Upper lobe of left lung (tissue), 4 donors: Measurements from ENCODE around the gene AGAP1.

Experiments used
- EP300 ChIP-seq, 4 donors: sonication (generic); formaldehyde crosslinking; IDR thresholded peaks; one replicate each; pipeline ENCODE4 v1.5.1; 2017; ENCODE audit warnings: antibody characterized with exemption in 4 of 4, control low read depth in 2 of 4
- POLR2A ChIP-seq, 4 donors: fragments of 450-650 bp; IDR thresholded peaks; one replicate each; pipeline ENCODE4 v1.5.1; 2016 to 2017; ENCODE audit warnings: antibody characterized with exemption in 4 of 4, mild to moderate bottlenecking in 2 of 4
- POLR2AphosphoS5 ChIP-seq, 2 donors: sonication (generic); formaldehyde crosslinking; IDR thresholded peaks; one replicate each; pipeline ENCODE4 v1.5.1; 2017; ENCODE audit warnings: antibody characterized with exemption in 2 of 2
- TF ChIP-seq, protein P1 (sequence below), 6 experiments: fragments of 450-650 bp in 4 of 6; fragments of 200-600 bp in 2 of 6; sonication (generic) in 2 of 6; IDR thresholded peaks; one replicate each; pipeline ENCODE4 v1.5.1; 2016 to 2019; ENCODE audit warnings: antibody characterized with exemption in 6 of 6

DNA sequence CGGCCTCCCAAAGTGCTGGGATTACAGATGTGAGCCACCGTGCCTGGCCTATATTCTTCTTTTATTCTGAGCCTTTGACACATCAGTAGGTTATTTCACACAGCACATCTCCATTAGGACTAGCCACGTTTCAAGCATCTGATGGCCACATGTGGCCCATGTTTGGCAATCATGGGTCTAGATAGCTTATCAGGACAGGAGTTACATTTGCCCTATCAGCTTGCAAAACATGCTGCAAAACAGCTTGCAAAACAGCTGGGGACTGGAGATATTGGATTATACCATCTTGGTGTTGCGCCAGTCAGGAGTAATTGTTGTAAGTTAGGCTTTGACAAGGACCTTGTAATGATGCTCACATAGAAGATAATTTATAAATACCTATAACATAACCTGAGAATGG is 579.4 kb downstream of the AGAP1 start:
- TF ChIP-seq, protein P1, sequence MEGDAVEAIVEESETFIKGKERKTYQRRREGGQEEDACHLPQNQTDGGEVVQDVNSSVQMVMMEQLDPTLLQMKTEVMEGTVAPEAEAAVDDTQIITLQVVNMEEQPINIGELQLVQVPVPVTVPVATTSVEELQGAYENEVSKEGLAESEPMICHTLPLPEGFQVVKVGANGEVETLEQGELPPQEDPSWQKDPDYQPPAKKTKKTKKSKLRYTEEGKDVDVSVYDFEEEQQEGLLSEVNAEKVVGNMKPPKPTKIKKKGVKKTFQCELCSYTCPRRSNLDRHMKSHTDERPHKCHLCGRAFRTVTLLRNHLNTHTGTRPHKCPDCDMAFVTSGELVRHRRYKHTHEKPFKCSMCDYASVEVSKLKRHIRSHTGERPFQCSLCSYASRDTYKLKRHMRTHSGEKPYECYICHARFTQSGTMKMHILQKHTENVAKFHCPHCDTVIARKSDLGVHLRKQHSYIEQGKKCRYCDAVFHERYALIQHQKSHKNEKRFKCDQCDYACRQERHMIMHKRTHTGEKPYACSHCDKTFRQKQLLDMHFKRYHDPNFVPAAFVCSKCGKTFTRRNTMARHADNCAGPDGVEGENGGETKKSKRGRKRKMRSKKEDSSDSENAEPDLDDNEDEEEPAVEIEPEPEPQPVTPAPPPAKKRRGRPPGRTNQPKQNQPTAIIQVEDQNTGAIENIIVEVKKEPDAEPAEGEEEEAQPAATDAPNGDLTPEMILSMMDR (IDR thresholded peaks at IDR 0.05): no peak
- TF ChIP-seq EP300 (IDR thresholded peaks at IDR 0.05) (no peak), POLR2A (IDR thresholded peaks at IDR 0.05) (no peak), POLR2AphosphoS5 (IDR thresholded peaks at IDR 0.05) (no peak)
